ENCODE data around the gene TCF4. TPM values are rescaled to one million over a fixed set of nuclear protein-coding genes. Genes with fewer than 3 reads are reported as not detected.

Gene TCF4
- total RNA-seq, 4 donors from 2014 or later: 80.9 to 172 (median 94.0) TPM

GRCh38 chr18:55381277-55381676, 206.7 kb downstream of the TCF4 start:
- Histone ChIP-seq H3K27ac (no peak overlapping the region), H3K36me3 (no peaks in the 10 kb centered on the region), H3K27me3 (no peaks in the 10 kb centered on the region), H3K9me3 (no peaks in the 10 kb centered on the region), H3K4me1 (peaks cover 3% of the 10 kb centered on the region), H3K4me3 (no peak overlapping the region)
- DNase-seq (ENCODE audit: low spot score in 2 of 2): no peak
- TF ChIP-seq POLR2A (IDR thresholded peaks at IDR 0.05) (no peak), CTCF (IDR thresholded peaks at IDR 0.05) (no peak), POLR2AphosphoS5 (IDR thresholded peaks at IDR 0.05) (no peak), EP300 (IDR thresholded peaks at IDR 0.05) (no peak)

- no peaks in the 10 kb centered on the region for H3K36me3 ChIP-seq
- 94% methylated on average over 7 of the region's 7 CpGs for WGBS
- H3K9me3 ChIP-seq: no peaks in the 10 kb centered on the region
- H3K4me1 ChIP-seq: peaks cover 1% of the 10 kb centered on the region
- TF ChIP-seq POLR2AphosphoS5 (IDR thresholded peaks at IDR 0.05) (no peak), POLR2A (IDR thresholded peaks at IDR 0.05) (no peak), EP300 (IDR thresholded peaks at IDR 0.05) (no peak), CTCF (IDR thresholded peaks at IDR 0.05) (no peak)
- H3K4me3 ChIP-seq: no peak overlapping the region
- H3K27me3 ChIP-seq: no peaks in the 10 kb centered on the region
- no peak overlapping the region for H3K27ac ChIP-seq
- DNase-seq (ENCODE audit: low spot score in 2 of 2): no peak
Observed at GRCh38 chr18:55380589-55380988, 207.4 kb downstream of the TCF4 start.

- DNase-seq (ENCODE audit: low spot score in 2 of 2): no peak
- Histone ChIP-seq H3K36me3 (no peaks in the 10 kb centered on the region), H3K9me3 (no peaks in the 10 kb centered on the region), H3K4me3 (no peak overlapping the region), H3K4me1 (no peaks in the 10 kb centered on the region), H3K27ac (no peak overlapping the region), H3K27me3 (no peaks in the 10 kb centered on the region)
- WGBS: 73% methylated on average over 2 of the region's 2 CpGs
- TF ChIP-seq CTCF (IDR thresholded peaks at IDR 0.05) (no peak), POLR2AphosphoS5 (IDR thresholded peaks at IDR 0.05) (no peak), EP300 (IDR thresholded peaks at IDR 0.05) (no peak), POLR2A (IDR thresholded peaks at IDR 0.05) (no peak)
Observed at GRCh38 chr18:55376387-55376786, 211.6 kb downstream of the TCF4 start.

- Histone ChIP-seq H3K27me3 (no peaks in the 10 kb centered on the region), H3K27ac (no peak overlapping the region), H3K36me3 (no peaks in the 10 kb centered on the region), H3K9me3 (no peaks in the 10 kb centered on the region), H3K4me3 (no peak overlapping the region), H3K4me1 (no peaks in the 10 kb centered on the region)
- WGBS: 92% methylated on average over 5 of the region's 5 CpGs
- DNase-seq (ENCODE audit: low spot score in 2 of 2): no peak
- TF ChIP-seq POLR2AphosphoS5 (IDR thresholded peaks at IDR 0.05) (no peak), POLR2A (IDR thresholded peaks at IDR 0.05) (no peak), CTCF (IDR thresholded peaks at IDR 0.05) (no peak), EP300 (IDR thresholded peaks at IDR 0.05) (no peak)
Observed at GRCh38 chr18:55375930-55376329, 212.1 kb downstream of the TCF4 start.

GRCh38 chr18:55374741-55375140, 213.3 kb downstream of the TCF4 start:
- no peaks in the 10 kb centered on the region for H3K27me3 ChIP-seq
- H3K36me3 ChIP-seq: no peaks in the 10 kb centered on the region
- H3K4me3 ChIP-seq: no peak overlapping the region
- H3K9me3 ChIP-seq: no peaks in the 10 kb centered on the region
- no peaks in the 10 kb centered on the region for H3K4me1 ChIP-seq
- 96% methylated on average over 1 of the region's 1 CpG for WGBS
- no peak for DNase-seq (ENCODE audit: low spot score in 2 of 2)
- no peak overlapping the region for H3K27ac ChIP-seq
- TF ChIP-seq POLR2AphosphoS5 (IDR thresholded peaks at IDR 0.05): no peak
- TF ChIP-seq CTCF (IDR thresholded peaks at IDR 0.05): no peak
- no peak for TF ChIP-seq POLR2A (IDR thresholded peaks at IDR 0.05)
- TF ChIP-seq EP300 (IDR thresholded peaks at IDR 0.05): no peak

Measured in suprapubic skin (tissue), 4 donors.